Stomach (tissue), 9 donors: Measurements from ENCODE around the gene RHEX. TPM values are rescaled to one million over a fixed set of nuclear protein-coding genes. Genes with fewer than 3 reads are reported as not detected.

Experiments
- DNase-seq, 2 donors: peaks; one replicate each; pipeline versions ENCODE4 v3.0.0 to v3.0.0-alpha.2; 2013 to 2019
- H3K27ac ChIP-seq, 5 donors: fragments of 200-600 bp in 4 of 5; sonication (generic) in 4 of 5; one replicate each; pipeline ENCODE4 v1.5.1; 2013 to 2019; ENCODE audit warnings: mild to moderate bottlenecking in 1 of 5, moderate library complexity in 1 of 5
- H3K27me3 ChIP-seq, 3 donors: fragments of 200-600 bp; sonication (generic); one replicate each; pipeline ENCODE4 v1.5.1; 2017 to 2019; ENCODE audit warnings: mixed run types in 1 of 3
- H3K36me3 ChIP-seq, 4 donors: fragments of 200-600 bp; sonication (generic); 1 replicate in 3 of 4; 2 replicates in 1 of 4; pipeline ENCODE4 v1.5.1; 2016 to 2019
- H3K4me1 ChIP-seq, 4 donors: fragments of 200-600 bp; sonication (generic); one replicate each; pipeline ENCODE4 v1.5.1; 2016 to 2019
- H3K4me3 ChIP-seq, 4 donors: fragments of 200-600 bp; sonication (generic) in 3 of 4; one replicate each; pipeline ENCODE4 v1.5.1; 2016 to 2019; ENCODE audit warnings: mild to moderate bottlenecking in 1 of 4
- H3K9me3 ChIP-seq, 4 donors: fragments of 200-600 bp; sonication (generic); one replicate each; pipeline ENCODE4 v1.5.1; 2016 to 2019
- EP300 ChIP-seq: sonication (generic); formaldehyde crosslinking; IDR thresholded peaks from one replicate; pipeline ENCODE4 v1.6.1; 2017; ENCODE audit warnings: antibody characterized with exemption
- POLR2A ChIP-seq, 4 donors: fragments of 450-650 bp; IDR thresholded peaks; one replicate each; pipeline ENCODE4 v1.6.1; 2016; ENCODE audit warnings: antibody characterized with exemption in 4 of 4, control low read depth in 2 of 4, mild to moderate bottlenecking in 1 of 4, moderate library complexity in 1 of 4
- POLR2AphosphoS5 ChIP-seq, 3 donors: sonication (generic); formaldehyde crosslinking; IDR thresholded peaks; one replicate each; pipeline ENCODE4 v1.6.1; 2016; ENCODE audit warnings: antibody characterized with exemption in 3 of 3
- WGBS, 5 donors: extraction: QIAGEN DNeasy Blood & Tissue Kit in 3 of 5; methylation state at CpG; one replicate each; pipeline versions ENCODE4 v1.1.5 to v1.1.7; 2013 to 2018; 5-methylcytosine and 5-hydroxymethylcytosine counted together
- intact Hi-C: fragments of 100-400 bp; cut with DNase I; formaldehyde crosslinking; loops from one replicate; pipeline ENCODE4 v1.15.1; 2023; ENCODE audit warnings: low total_unique reads
- polyA plus RNA-seq, 3 donors: library from polyadenylated mRNA; stranded (reverse); fragments of 200-250 nt; gene quantifications; one replicate each; pipeline ENCODE4 v1.2.3, GENCODE V29; 2013
- total RNA-seq, 5 donors: library from RNA; depleted of rRNA; stranded (reverse); fragments of >200 nt; gene quantifications; one replicate each; pipeline versions ENCODE4 v1.1.0 to v1.2.3, GENCODE V29; 2014 to 2016
- TF ChIP-seq, protein P1 (sequence below), 7 experiments: fragments of 450-650 bp in 4 of 7; fragments of 200-600 bp in 3 of 7; sonication (generic) in 3 of 7; IDR thresholded peaks; one replicate each; pipeline ENCODE4 v1.5.1; 2016 to 2019; ENCODE audit warnings: antibody characterized with exemption in 7 of 7, control low read depth in 2 of 7, mild to moderate bottlenecking in 1 of 7
- donor health status: healthy with polysubstance abuse.
- donor health status: Bipolar disorder and iron deficiency.
- donor health status: healthy.

The RHEX gene
- total and polyA plus RNA-seq, 8 donors = 0.83 to 10.5 (median 1.6) TPM; not detected in 2

DNA sequence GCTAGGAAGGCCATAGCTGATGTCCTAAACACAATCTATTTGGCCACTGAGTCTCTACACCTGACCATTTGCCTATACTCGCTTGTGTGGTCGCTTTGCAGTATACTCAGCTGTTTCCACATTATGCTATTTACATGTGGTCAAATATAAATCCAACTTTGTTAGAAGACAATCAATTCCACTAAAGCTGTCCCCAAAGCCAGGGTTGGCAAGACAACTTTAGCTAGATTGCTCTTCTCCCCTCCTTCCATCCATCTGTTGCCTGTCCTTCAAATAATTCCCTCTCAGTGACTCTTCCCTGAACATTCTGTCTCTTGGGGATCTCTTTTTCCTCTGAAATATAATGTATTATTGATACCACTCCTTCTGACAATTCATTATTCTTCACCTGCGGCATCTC, 34.1 kb downstream of the RHEX start:
- intact Hi-C loops = no loop called here
- H3K9me3 ChIP-seq = no peaks in the 10 kb centered on the region
- 82 to 93% (median 89%) methylated on average over 3 of the region's 3 CpGs for WGBS, 5 donors
- TF ChIP-seq POLR2AphosphoS5 (IDR thresholded peaks at IDR 0.05) = no peak
- no peak for DNase-seq
- H3K36me3 ChIP-seq = no peaks in the 10 kb centered on the region
- H3K4me3 ChIP-seq = no peak overlapping the region
- H3K4me1 ChIP-seq = no peaks in the 10 kb centered on the region
- H3K27ac ChIP-seq = no peak overlapping the region
- H3K27me3 ChIP-seq = no peaks in the 10 kb centered on the region

DNA sequence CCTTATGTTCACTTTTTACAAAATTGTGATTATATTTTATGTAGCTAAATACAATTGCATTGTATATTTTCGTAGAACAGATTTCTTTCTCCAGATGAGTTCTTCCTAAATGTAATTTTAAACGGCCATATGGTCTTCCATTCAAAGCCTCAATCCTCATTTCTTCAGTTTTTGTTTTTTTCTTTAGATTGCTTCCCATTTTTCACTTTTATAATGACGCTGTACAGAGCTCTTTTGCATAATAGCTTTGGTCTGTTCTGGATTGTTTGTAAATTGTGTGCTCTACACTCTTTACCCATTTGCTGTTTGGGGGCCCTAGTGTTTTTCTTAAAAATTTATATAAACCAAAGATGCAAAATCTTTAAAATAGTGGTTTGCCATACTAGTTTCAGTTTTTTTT, 36.4 kb downstream of the RHEX start:
- Histone ChIP-seq H3K36me3 (no peaks in the 10 kb centered on the region), H3K9me3 (no peaks in the 10 kb centered on the region), H3K4me3 (no peak overlapping the region), H3K4me1 (no peaks in the 10 kb centered on the region), H3K27me3 (no peaks in the 10 kb centered on the region), H3K27ac (no peak overlapping the region)
- intact Hi-C loops = no loop called here
- DNase-seq = no peak
- TF ChIP-seq, protein P1, sequence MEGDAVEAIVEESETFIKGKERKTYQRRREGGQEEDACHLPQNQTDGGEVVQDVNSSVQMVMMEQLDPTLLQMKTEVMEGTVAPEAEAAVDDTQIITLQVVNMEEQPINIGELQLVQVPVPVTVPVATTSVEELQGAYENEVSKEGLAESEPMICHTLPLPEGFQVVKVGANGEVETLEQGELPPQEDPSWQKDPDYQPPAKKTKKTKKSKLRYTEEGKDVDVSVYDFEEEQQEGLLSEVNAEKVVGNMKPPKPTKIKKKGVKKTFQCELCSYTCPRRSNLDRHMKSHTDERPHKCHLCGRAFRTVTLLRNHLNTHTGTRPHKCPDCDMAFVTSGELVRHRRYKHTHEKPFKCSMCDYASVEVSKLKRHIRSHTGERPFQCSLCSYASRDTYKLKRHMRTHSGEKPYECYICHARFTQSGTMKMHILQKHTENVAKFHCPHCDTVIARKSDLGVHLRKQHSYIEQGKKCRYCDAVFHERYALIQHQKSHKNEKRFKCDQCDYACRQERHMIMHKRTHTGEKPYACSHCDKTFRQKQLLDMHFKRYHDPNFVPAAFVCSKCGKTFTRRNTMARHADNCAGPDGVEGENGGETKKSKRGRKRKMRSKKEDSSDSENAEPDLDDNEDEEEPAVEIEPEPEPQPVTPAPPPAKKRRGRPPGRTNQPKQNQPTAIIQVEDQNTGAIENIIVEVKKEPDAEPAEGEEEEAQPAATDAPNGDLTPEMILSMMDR (IDR thresholded peaks at IDR 0.05) = no peak
- TF ChIP-seq EP300 (no peak), POLR2A (IDR thresholded peaks at IDR 0.05) (no peak), POLR2AphosphoS5 (IDR thresholded peaks at IDR 0.05) (no peak)
- 70 to 78% (median 76%) methylated on average over 3 of the region's 3 CpGs for WGBS, 5 donors

DNA sequence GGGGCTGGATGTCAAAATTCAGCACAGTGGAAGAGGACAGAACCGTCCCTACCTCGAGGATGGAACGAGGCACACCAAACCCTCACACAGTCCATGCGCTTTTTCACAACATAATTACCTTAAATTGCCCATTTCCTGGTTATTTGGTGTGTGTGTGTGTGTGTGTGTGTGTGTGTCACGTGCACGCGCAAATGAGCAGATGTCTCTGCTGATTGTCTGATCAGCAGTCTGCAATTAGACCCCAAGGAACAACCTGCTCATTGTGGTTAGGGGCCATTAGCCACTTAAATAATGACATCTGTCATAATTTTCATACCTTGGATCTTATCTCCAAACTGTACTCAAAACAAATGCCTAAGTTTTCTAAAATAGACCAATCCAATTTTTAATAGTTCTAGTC, 41.1 kb downstream of the RHEX start:
- 63 to 76% (median 66%) methylated on average over 7 of the region's 7 CpGs for WGBS, 5 donors

DNA sequence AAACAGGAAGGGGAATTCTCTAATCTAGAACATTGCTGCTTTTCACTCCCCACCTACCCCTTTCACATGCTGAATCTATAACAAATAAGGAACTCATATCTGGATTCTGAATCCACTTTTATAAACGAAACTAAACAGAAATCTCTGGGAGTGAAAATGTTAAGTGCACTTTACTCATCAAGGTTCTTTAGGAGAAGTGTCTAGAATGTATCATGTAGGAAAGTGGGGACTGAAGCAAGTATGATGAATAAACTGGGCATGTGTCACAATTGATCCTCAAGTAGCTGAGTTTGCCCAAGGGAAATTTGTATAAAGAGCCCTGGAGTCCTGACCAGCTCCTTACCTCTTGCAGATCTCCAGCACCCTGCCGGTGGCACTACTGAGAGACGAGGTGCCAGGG, 44.4 kb downstream of the RHEX start:
- Histone ChIP-seq H3K27me3 (peaks cover 0 to 4% (median 0%) of the 10 kb centered on the region in 3 donors), H3K27ac (no peak overlapping the region), H3K36me3 (no peaks in the 10 kb centered on the region), H3K9me3 (no peaks in the 10 kb centered on the region), H3K4me1 (peaks cover 0 to 12% (median 0%) of the 10 kb centered on the region in 4 donors), H3K4me3 (no peak overlapping the region)
- 56 to 72% (median 60%) methylated on average over 3 of the region's 3 CpGs for WGBS, 5 donors
- no peak for DNase-seq
- intact Hi-C loops = no loop called here
- TF ChIP-seq EP300 (no peak), POLR2AphosphoS5 (IDR thresholded peaks at IDR 0.05) (no peak), POLR2A (IDR thresholded peaks at IDR 0.05) (no peak)
- TF ChIP-seq, protein P1 (IDR thresholded peaks at IDR 0.05) = no peak

More for the DNA sequence above, 41.1 kb downstream of the RHEX start:
- H3K27me3 ChIP-seq = peaks cover 0 to 4% (median 0%) of the 10 kb centered on the region in 3 donors
- no peak overlapping the region for H3K27ac ChIP-seq
- peak in 1 of 2 donors; percentile 23 for DNase-seq
- peaks cover 0 to 3% (median 0%) of the 10 kb centered on the region in 4 donors for H3K4me1 ChIP-seq
- TF ChIP-seq EP300 = no peak
- no peak for TF ChIP-seq POLR2AphosphoS5 (IDR thresholded peaks at IDR 0.05)
- TF ChIP-seq POLR2A (IDR thresholded peaks at IDR 0.05) = no peak
- TF ChIP-seq, protein P1 (IDR thresholded peaks at IDR 0.05) = no peak
- no peaks in the 10 kb centered on the region for H3K9me3 ChIP-seq
- no peak overlapping the region for H3K4me3 ChIP-seq
- H3K36me3 ChIP-seq = no peaks in the 10 kb centered on the region
- intact Hi-C loops = no loop called here

DNA sequence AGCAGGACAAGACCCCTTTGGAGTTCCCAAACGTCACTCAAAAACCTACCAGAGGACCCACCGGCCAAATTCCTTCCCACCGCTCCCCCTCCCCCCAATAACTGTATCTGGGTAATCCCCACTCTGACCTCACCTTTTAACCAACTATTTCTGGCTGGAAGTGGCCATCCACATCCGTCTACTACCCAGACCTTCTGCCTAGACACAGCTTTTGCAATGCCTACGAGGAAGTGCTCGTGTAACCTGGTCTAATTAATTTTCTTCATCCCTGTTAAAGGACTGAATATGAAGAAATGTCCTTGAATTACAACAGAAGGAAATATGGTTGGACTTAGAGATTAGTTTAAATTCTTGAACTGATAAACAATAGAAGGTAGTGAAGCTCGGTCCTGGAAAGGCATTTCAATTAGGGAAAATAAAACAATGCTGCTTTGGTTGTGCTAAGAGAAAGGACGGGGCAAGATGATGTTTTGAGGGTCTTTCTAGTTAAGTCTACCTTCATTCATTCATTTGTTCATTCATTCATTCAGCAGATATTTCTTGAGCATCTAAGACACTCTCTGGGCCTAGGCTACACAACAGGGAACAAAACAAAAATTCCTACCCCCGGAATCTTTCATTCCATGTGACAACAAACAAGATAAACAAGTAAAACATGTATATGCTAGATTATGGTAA, 45.4 kb downstream of the RHEX start:
- Histone ChIP-seq H3K36me3 (no peaks in the 10 kb centered on the region), H3K4me3 (no peak overlapping the region), H3K9me3 (no peaks in the 10 kb centered on the region), H3K27me3 (peaks cover 0 to 4% (median 0%) of the 10 kb centered on the region in 3 donors), H3K4me1 (peaks cover 0 to 12% (median 0%) of the 10 kb centered on the region in 4 donors), H3K27ac (no peak overlapping the region)
- intact Hi-C loops = no loop called here
- no peak for DNase-seq
- WGBS, 5 donors = 79 to 86% (median 81%) methylated on average over 9 of the region's 9 CpGs
- TF ChIP-seq POLR2AphosphoS5 (IDR thresholded peaks at IDR 0.05) = no peak
- TF ChIP-seq EP300 = no peak
- TF ChIP-seq, protein P1 (IDR thresholded peaks at IDR 0.05) = no peak
- TF ChIP-seq POLR2A (IDR thresholded peaks at IDR 0.05) = no peak
